Psoas muscle (tissue), 8 donors: Measurements from ENCODE around the gene ADAMTS20. TPM values are rescaled to one million over a fixed set of nuclear protein-coding genes. Genes with fewer than 3 reads are reported as not detected.

ENCODE experiments used
- ATAC-seq, 4 donors: fragments of 200-7000 bp; cut with Tn5 transposase; one replicate each; pipeline ENCODE4 v1.9.1; 2020; ENCODE audit warnings: moderate library complexity in 3 of 4, mild to moderate bottlenecking in 2 of 4
- DNase-seq, 2 donors: peaks; one replicate each; pipeline ENCODE4 v3.0.0-alpha.2; 2020
- H3K27ac ChIP-seq: fragments of 200-600 bp; one replicate; pipeline ENCODE4 v1.8.0; 2022
- H3K27me3 ChIP-seq, 3 donors: fragments of 200-600 bp in 1 of 3; one replicate each; pipeline versions ENCODE4 v1.6.1 to v1.8.0; 2013 to 2022; ENCODE audit warnings: low read length in 2 of 3, mild to moderate bottlenecking in 2 of 3, moderate library complexity in 1 of 3; ENCODE audit not compliant: insufficient read depth in 3 of 3
- H3K36me3 ChIP-seq, 2 donors: fragments of 200-600 bp in 1 of 2; one replicate each; pipeline versions ENCODE4 v1.6.1 to v1.8.0; 2013 to 2022; ENCODE audit warnings: low read depth in 1 of 2, mild to moderate bottlenecking in 1 of 2, moderate library complexity in 1 of 2; ENCODE audit not compliant: insufficient read depth in 1 of 2
- H3K4me1 ChIP-seq: fragments of 200-600 bp; one replicate; pipeline ENCODE4 v1.8.0; 2022
- H3K4me3 ChIP-seq: fragments of 200-600 bp; one replicate; pipeline ENCODE4 v1.8.0; 2022; ENCODE audit warnings: mild to moderate bottlenecking
- H3K9me3 ChIP-seq: fragments of 200-600 bp; one replicate; pipeline ENCODE4 v1.8.0; 2022
- CTCF ChIP-seq: fragments of 200-600 bp; IDR thresholded peaks from one replicate; pipeline ENCODE4 v1.8.0; 2022; ENCODE audit warnings: antibody characterized with exemption
- WGBS, 3 donors: extraction: QIAGEN DNeasy Blood & Tissue Kit; methylation state at CpG; one replicate each; pipeline versions ENCODE4 v1.1.6 to v1.1.7; 2013; 5-methylcytosine and 5-hydroxymethylcytosine counted together
- intact Hi-C, 2 donors: fragments of 100-400 bp; cut with DNase I; formaldehyde crosslinking; loops; one replicate each; pipeline versions ENCODE4 v1.11.0 to v1.14.2; 2022
- polyA plus RNA-seq, 3 donors: library from polyadenylated mRNA; stranded (reverse); fragments of 200-250 nt; gene quantifications; one replicate each; pipeline ENCODE4 v1.2.3, GENCODE V29; 2013
- total RNA-seq, 4 donors: library from RNA; stranded (reverse); fragmentation: NEBNext Ultra II Directional in 2 of 4; extraction: Animal tissue kit (Norgen Biotek cat#: 25700) in 2 of 4; gene quantifications; one replicate each; pipeline versions ENCODE4 v1.2.1 to v1.2.4, GENCODE V29; 2021 to 2023
- donor health status: healthy with polysubstance abuse.
- donor health status: DM: no; HTN: no; CAD: no; lungs with moderate emphysema.
- donor health status: Bipolar disorder and iron deficiency.
- donor health status: healthy.
- donor health status: DM: yes; HTN: yes; CAD: no.
- donor health status: DM: no; HTN: no; CAD: no.
- donor health status: DM: no; HTN: no; CAD: no.
- donor health status: DM: yes; HTN: yes; CAD: no.

ADAMTS20 gene
- total and polyA plus RNA-seq, 7 donors, result 0.01 TPM; not detected in 6

DNA sequence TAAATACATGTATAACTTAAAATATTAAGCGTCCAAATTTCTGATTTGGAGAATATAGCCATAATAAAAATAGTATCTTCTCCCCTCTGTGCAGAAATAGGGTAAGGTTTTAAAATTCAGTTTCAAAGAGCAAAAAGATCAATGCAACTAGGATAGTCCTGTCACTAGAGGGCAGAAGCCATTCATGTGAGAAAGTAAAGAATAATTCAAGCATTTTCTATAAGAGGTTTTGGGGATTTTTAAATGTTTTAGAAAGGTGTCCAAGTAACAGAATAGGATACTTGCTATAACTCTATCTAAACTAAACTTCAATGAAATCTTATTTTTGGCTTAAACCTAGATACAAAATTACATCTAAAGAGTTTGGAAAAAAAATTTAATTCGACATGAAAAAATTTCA is 50.3 kb downstream of the ADAMTS20 start:
- no peak for DNase-seq
- Histone ChIP-seq H3K4me3 (no peak overlapping the region), H3K4me1 (no peaks in the 10 kb centered on the region), H3K27me3 (no peaks in the 10 kb centered on the region), H3K36me3 (no peaks in the 10 kb centered on the region), H3K27ac (no peak overlapping the region), H3K9me3 (no peaks in the 10 kb centered on the region)
- TF ChIP-seq CTCF, result no peak
- 52 to 63% (median 60%) methylated on average over 2 of the region's 2 CpGs for WGBS, 3 donors
- intact Hi-C loops, result no loop called here
- no peak for ATAC-seq

GRCh38 chr12:43493261-43493797 is 58.7 kb downstream of the ADAMTS20 start:
- H3K36me3 ChIP-seq, result no peaks in the 10 kb centered on the region
- intact Hi-C loops, result no loop called here
- no peak overlapping the region for H3K4me3 ChIP-seq
- TF ChIP-seq CTCF, result no peak
- H3K27ac ChIP-seq, result no peak overlapping the region
- H3K4me1 ChIP-seq, result no peaks in the 10 kb centered on the region
- ATAC-seq, result no peak
- no peaks in the 10 kb centered on the region for H3K9me3 ChIP-seq
- no peaks in the 10 kb centered on the region for H3K27me3 ChIP-seq
- 63 to 68% (median 65%) methylated on average over 2 of the region's 2 CpGs for WGBS, 3 donors
- DNase-seq, result no peak

DNA sequence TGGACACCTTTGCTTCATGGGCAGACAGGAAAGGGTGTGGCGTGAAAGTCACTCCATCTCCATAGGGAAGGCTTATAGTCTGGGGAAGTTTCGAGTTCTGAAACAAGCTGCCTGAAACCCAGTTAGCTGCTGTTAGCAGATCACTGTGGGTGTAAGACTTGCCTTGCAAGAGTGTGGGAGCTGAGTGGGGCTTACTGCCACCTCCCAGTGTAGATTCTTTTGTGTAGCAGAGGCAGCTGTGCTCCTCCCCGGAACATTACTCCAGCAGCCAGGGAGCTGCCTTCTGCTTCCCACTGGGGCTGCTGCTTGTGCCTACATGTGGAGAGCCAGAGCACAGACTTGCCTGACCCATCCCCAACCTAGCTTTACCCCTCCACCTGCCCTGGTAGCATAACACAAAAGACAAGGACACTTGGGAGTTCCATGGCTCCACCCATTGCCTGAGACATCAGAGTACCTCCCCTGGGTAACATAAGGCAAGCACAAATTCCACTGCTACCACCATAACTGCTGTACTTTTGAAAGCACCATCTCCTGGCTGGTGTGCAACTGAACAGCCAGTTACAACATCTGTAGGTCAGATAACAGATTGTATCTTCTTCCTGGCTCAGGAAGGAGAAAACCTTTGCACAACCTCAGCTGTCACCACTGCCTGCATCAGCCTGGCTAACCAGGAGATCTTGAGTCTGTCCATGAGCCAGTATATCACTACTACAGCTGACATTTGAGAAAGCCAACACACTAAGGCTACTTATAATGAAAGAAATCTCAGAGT is 69.5 kb downstream of the ADAMTS20 start:
- no peak for ATAC-seq
- Histone ChIP-seq H3K27ac (no peak overlapping the region), H3K36me3 (no peaks in the 10 kb centered on the region), H3K4me3 (no peak overlapping the region), H3K9me3 (peaks cover 4% of the 10 kb centered on the region), H3K4me1 (no peaks in the 10 kb centered on the region), H3K27me3 (no peaks in the 10 kb centered on the region)
- no peak for DNase-seq
- no peak for TF ChIP-seq CTCF
- intact Hi-C loops, result no loop called here
- WGBS, 3 donors, result 79 to 81% (median 79%) methylated on average over 3 of the region's 3 CpGs

DNA sequence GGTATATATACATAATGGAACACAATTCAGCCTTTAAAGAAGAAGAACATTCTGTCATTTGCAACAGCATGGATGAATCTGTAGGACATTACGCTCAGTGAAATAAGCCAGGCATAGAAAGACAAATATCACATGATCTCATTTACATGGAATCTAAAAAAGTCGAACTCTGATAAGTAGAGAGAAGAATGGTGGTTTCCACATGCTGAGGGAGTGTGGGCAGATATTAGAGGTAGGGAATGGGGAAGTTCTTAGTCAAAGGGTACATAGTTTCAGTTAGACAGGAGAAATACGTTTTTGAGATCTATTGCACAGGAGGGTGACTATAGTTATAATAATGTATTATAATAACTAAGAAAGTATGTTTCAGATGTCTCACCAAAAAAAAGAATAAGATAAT is 71.4 kb downstream of the ADAMTS20 start:
- no peaks in the 10 kb centered on the region for H3K4me1 ChIP-seq
- no peak for ATAC-seq
- intact Hi-C loops, result no loop called here
- peaks cover 4% of the 10 kb centered on the region for H3K9me3 ChIP-seq
- H3K36me3 ChIP-seq, result no peaks in the 10 kb centered on the region
- H3K27me3 ChIP-seq, result no peaks in the 10 kb centered on the region
- TF ChIP-seq CTCF, result no peak
- no peak overlapping the region for H3K4me3 ChIP-seq
- DNase-seq, result no peak
- WGBS, 3 donors, result 76 to 78% (median 77%) methylated on average over 3 of the region's 3 CpGs
- H3K27ac ChIP-seq, result no peak overlapping the region
